GM12878 (cell line): Measurements from ENCODE around the gene KCTD17. TPM values are rescaled to one million over a fixed set of nuclear protein-coding genes. Genes with fewer than 3 reads are reported as not detected.

Experiments used
- ATAC-seq: fragments of 200-7000 bp; cut with Tn5 transposase; 3 replicates; pipeline ENCODE4 v1.9.1; 2020; ENCODE audit warnings: mild to moderate bottlenecking, moderate library complexity
- BruUV-seq: library from RNA; stranded (reverse); fragments of 400-500 nt; replicated peaks from 2 replicates; lab custom pipeline; 2021; lab: Mats Ljungman, UMichigan
- CTCF ChIA-PET: fragments of 300-600 bp; sonication (Branson Sonifier 250); formaldehyde crosslinking; extraction: SDS; loops from one replicate; lab custom pipeline; 2021; ENCODE audit warnings: inconsistent platforms; lab: Yijun Ruan, JAX
- POLR2A ChIA-PET: fragments of 350-600 bp; formaldehyde crosslinking; extraction: SDS; loops from one replicate; lab custom pipeline; 2021; ENCODE audit warnings: inconsistent platforms; lab: Charles Lee
- RAD21 ChIA-PET: fragments of 300-600 bp; sonication (Branson Sonifier 250); formaldehyde crosslinking; loops from one replicate; lab custom pipeline; 2023; ENCODE audit warnings: antibody characterized with exemption; ENCODE audit not compliant: unreplicated experiment; lab: Charles Lee
- SMC1A ChIA-PET: fragments of 300-600 bp; sonication (Branson Sonifier 250); formaldehyde crosslinking; loops from one replicate; lab custom pipeline; 2023; ENCODE audit not compliant: unreplicated experiment, uncharacterized antibody; lab: Charles Lee
- DNase-seq: peaks from one replicate; pipeline ENCODE4 v3.0.0-alpha.2; 2011; ENCODE audit warnings: low read depth, low spot score
- FAIRE-seq: peaks from 3 replicates; lab custom pipeline; 2011; peaks lifted over from hg19 to GRCh38; lab: Jason Lieb, UNC
- H2AFZ ChIP-seq: 2 replicates; pipeline ENCODE4 v1.6.0; 2011; ENCODE audit warnings: low read depth, low read length, control low read depth; ENCODE audit not compliant: control insufficient read depth
- H3K27ac ChIP-seq: 2 replicates; pipeline ENCODE4 v1.5.1; 2011; ENCODE audit warnings: control low read depth; ENCODE audit not compliant: control insufficient read depth, insufficient read depth
- H3K27me3 ChIP-seq, 2 experiments: replicated peaks in 1 of 2; 2 replicates each; pipeline versions ENCODE4 v1.6.0 to v1.6.1; 2011; ENCODE audit warnings: low read length in 1 of 2; ENCODE audit not compliant: control insufficient read depth in 2 of 2, insufficient read depth in 2 of 2
- H3K36me3 ChIP-seq, 2 experiments: 2 replicates each; pipeline ENCODE4 v1.5.1; 2011; ENCODE audit warnings: low read length in 1 of 2; ENCODE audit not compliant: control insufficient read depth in 2 of 2, insufficient read depth in 2 of 2
- H3K4me1 ChIP-seq: 2 replicates; pipeline ENCODE4 v1.6.1; 2011; ENCODE audit warnings: mild to moderate bottlenecking, low read length, moderate library complexity, mixed read lengths; ENCODE audit not compliant: control insufficient read depth, insufficient read depth
- H3K4me2 ChIP-seq: 2 replicates; pipeline ENCODE4 v1.6.0; 2011; ENCODE audit warnings: control low read depth; ENCODE audit not compliant: control insufficient read depth, insufficient read depth
- H3K4me3 ChIP-seq: fragments of 200-600 bp; sonication (generic); 2 replicates; pipeline ENCODE4 v1.5.1; 2016
- H3K79me2 ChIP-seq: 2 replicates; pipeline ENCODE4 v1.6.0; 2011; ENCODE audit warnings: low read length; ENCODE audit not compliant: control insufficient read depth, insufficient read depth
- H3K9ac ChIP-seq: 2 replicates; pipeline ENCODE4 v1.8.0; 2011; ENCODE audit warnings: low read length, control low read depth, mixed read lengths; ENCODE audit not compliant: control insufficient read depth, insufficient read depth
- H3K9me3 ChIP-seq: replicated peaks from 3 replicates; pipeline ENCODE4 v1.5.1; 2011; ENCODE audit warnings: mild to moderate bottlenecking, low read length; ENCODE audit not compliant: control insufficient read depth, insufficient read depth
- H4K20me1 ChIP-seq: 2 replicates; pipeline ENCODE4 v1.6.0; 2011; ENCODE audit not compliant: control insufficient read depth, insufficient read depth
- BRCA1 ChIP-seq: IDR thresholded peaks from 2 replicates; pipeline ENCODE4 v1.6.1; 2011; ENCODE audit warnings: low read depth, low read length, improper control_type of control experiment
- CHD2 ChIP-seq: IDR thresholded peaks from 2 replicates; pipeline ENCODE4 v1.6.1; 2011; ENCODE audit warnings: low read depth, low read length, improper control_type of control experiment, borderline replicate concordance
- ESRRA ChIP-seq: IDR thresholded peaks from 2 replicates; pipeline ENCODE4 v1.6.1; 2012; ENCODE audit warnings: mild to moderate bottlenecking, low read length, improper control_type of control experiment
- GATAD2B ChIP-seq: fragments of 450-650 bp; conservative IDR thresholded peaks from 2 replicates; pipeline ENCODE4 v1.6.1; 2017; ENCODE audit warnings: low read depth, mild to moderate bottlenecking, moderate library complexity
- MAX ChIP-seq: IDR thresholded peaks from 2 replicates; pipeline ENCODE4 v1.6.1; 2012; ENCODE audit warnings: low read depth, low read length, improper control_type of control experiment
- MYB ChIP-seq: fragments of 150-350 bp; IDR thresholded peaks from 2 replicates; pipeline ENCODE4 v1.6.1; 2014; ENCODE audit warnings: mild to moderate bottlenecking, low read depth, low read length, borderline replicate concordance
- NBN ChIP-seq: fragments of 450-650 bp; IDR thresholded peaks from 2 replicates; pipeline ENCODE4 v1.6.1; 2016
- PKNOX1 ChIP-seq: fragments of 450-650 bp; IDR thresholded peaks from 2 replicates; pipeline ENCODE4 v1.6.1; 2016; ENCODE audit warnings: mild to moderate bottlenecking
- POU2F2 ChIP-seq: IDR thresholded peaks from 3 replicates; pipeline ENCODE4 v1.6.1; 2011; ENCODE audit warnings: low read depth, mild to moderate bottlenecking, low read length, borderline replicate concordance
- RUNX3 ChIP-seq: IDR thresholded peaks from 2 replicates; pipeline ENCODE4 v1.6.1; 2012; ENCODE audit warnings: low read length, inconsistent platforms
- TARDBP ChIP-seq: IDR thresholded peaks from 2 replicates; pipeline ENCODE4 v1.6.1; 2016; ENCODE audit warnings: borderline replicate concordance
- WGBS: methylation state at CpG from one replicate; pipeline ENCODE4 v1.1.6; 2016; ENCODE audit warnings: low lambda C conversion rate; ENCODE audit not compliant: insufficient replicate concordance, insufficient coverage; ENCODE audit errors: missing lambda C conversion rate; 5-methylcytosine and 5-hydroxymethylcytosine counted together
- in situ Hi-C: fragments of 300-500 bp; cut with MboI; formaldehyde crosslinking; loops from 9 replicates; pipeline ENCODE4 v1.14.3; 2018; ENCODE audit warnings: mixed read lengths
- intact Hi-C: fragments of 100-400 bp; cut with micrococcal nuclease; formaldehyde crosslinking; loops from one replicate; pipeline ENCODE4 v1.14.2; 2022; ENCODE audit not compliant: unreplicated experiment
- polyA plus RNA-seq, 11 experiments: library from polyadenylated mRNA; depleted of rRNA in 4 of 11; unstranded in 6 of 11; stranded (reverse) in 5 of 11; fragments of >200 nt; fragmentation: Nextera tagmentation in 4 of 11; fragmentation: Illumina TruSeq in 1 of 11; extraction: Ambion mirVana in 4 of 11; extraction: Trizol in 1 of 11; gene quantifications; 1 replicate in 1 of 11; 2 replicates in 10 of 11; pipeline versions ENCODE4 v1.2.1 to v1.2.3, GENCODE V29; 2011 to 2016; ENCODE audit warnings: inconsistent platforms in 2 of 11, missing spikeins in 2 of 11, low read depth in 1 of 11
- total RNA-seq, 4 experiments: library from RNA; depleted of rRNA in 3 of 4; stranded (reverse); fragments of >200 nt in 3 of 4; fragmentation: Illumina TruSeq in 1 of 4; extraction: Trizol in 1 of 4; gene quantifications; 2 replicates each; pipeline versions ENCODE4 v1.2.1 to v1.2.3, GENCODE V29; 2013 to 2021

The KCTD17 gene
- total and polyA plus RNA-seq, 10 of the 15 experiments (the other 5 are each of a cell fraction or from before 2014, with no cell fraction given): 0.16 to 18.4 (median 10.1) TPM; not detected in 1

- in situ Hi-C loops (no loop called here), intact Hi-C loops (loop anchor here (10.0 kb wide), 1 partner anchor 193 kb away; no protein-coding TSS in a partner anchor)
- ATAC-seq (no peak), FAIRE-seq (no peak), DNase-seq (no peak)
- Histone ChIP-seq H3K4me3 (no peak overlapping the region), H3K27ac (no peak overlapping the region), H3K9me3 (no peaks in the 10 kb centered on the region), H3K9ac (no peak overlapping the region), H3K4me2 (no peak overlapping the region), H3K79me2 (no peaks in the 10 kb centered on the region), H3K27me3 (no peaks in the 10 kb centered on the region; a peak in 1 of 4 replicates), H4K20me1 (no peaks in the 10 kb centered on the region), H3K36me3 (no peaks in the 10 kb centered on the region), H2AFZ (no peak overlapping the region), H3K4me1 (peaks cover 10% of the 10 kb centered on the region)
- RAD21 ChIA-PET: interaction anchor here (0.7 kb wide), 1 partner anchor 78 kb away, joined by 3 read pairs; no protein-coding TSS in a partner anchor
- SMC1A ChIA-PET: interaction anchor here (0.6 to 1.4 kb wide), 3 partner anchors 151 to 845 kb away, joined by 3 read pairs; no protein-coding TSS in a partner anchor
- CTCF ChIA-PET: interaction anchor here (1.1 kb wide), 1 partner anchor 149 kb away, joined by 4 read pairs; no protein-coding TSS in a partner anchor
- 27% methylated on average over 5 of the region's 6 CpGs for WGBS
- BruUV-seq: no TSS peak
- POLR2A ChIA-PET: no interaction called here
- TF ChIP-seq GATAD2B: no peak
Observed at GRCh38 chr22:37048133-37048532, 3.4 kb upstream of the KCTD17 start.

- no peaks in the 10 kb centered on the region for H4K20me1 ChIP-seq
- H3K27ac ChIP-seq: no peak overlapping the region
- intact Hi-C loops (loop anchor here (10.0 kb wide), 1 partner anchor 194 kb away; no protein-coding TSS in a partner anchor), in situ Hi-C loops (no loop called here)
- BruUV-seq: no TSS peak
- ChIA-PET RAD21 (no interaction called here), SMC1A (no interaction called here), CTCF (no interaction called here), POLR2A (interaction anchor here (0.7 kb wide), 1 partner anchor 115 kb away, joined by 5 read pairs; no protein-coding TSS in a partner anchor)
- no peaks in the 10 kb centered on the region for H3K36me3 ChIP-seq
- no peak for FAIRE-seq
- peaks cover 10% of the 10 kb centered on the region for H3K4me1 ChIP-seq
- H3K79me2 ChIP-seq: no peaks in the 10 kb centered on the region
- TF ChIP-seq MYB: no peak
- TF ChIP-seq PKNOX1: no peak
- no peak for TF ChIP-seq TARDBP
- TF ChIP-seq POU2F2: no peak
- TF ChIP-seq BRCA1: no peak
- TF ChIP-seq CHD2: no peak
- TF ChIP-seq RUNX3: no peak
- no peak for TF ChIP-seq MAX
- TF ChIP-seq NBN: no peak
- no peak for TF ChIP-seq ESRRA
- no peak overlapping the region for H3K9ac ChIP-seq
- H3K9me3 ChIP-seq: no peaks in the 10 kb centered on the region
- no peak for ATAC-seq
- DNase-seq: no peak
- no peak overlapping the region for H3K4me3 ChIP-seq
- no peaks in the 10 kb centered on the region for H3K27me3 ChIP-seq
- no peak overlapping the region for H2AFZ ChIP-seq
- 55% methylated on average over 2 of the region's 2 CpGs for WGBS
- H3K4me2 ChIP-seq: no peak overlapping the region
Observed at GRCh38 chr22:37049224-37049623, 2.3 kb upstream of the KCTD17 start.
